Muscle layer of colon (tissue), 2 donors: Measurements from ENCODE around the gene CDH1.
"Not testable (repeated sequence)": the region's sequence is repeated elsewhere in the genome, so short reads cannot be mapped to it uniquely, and the experiment has no call there.

ENCODE experiments used
- H3K27ac ChIP-seq: one replicate; pipeline ENCODE4 v1.7.0; 2013; ENCODE audit warnings: low read depth, mild to moderate bottlenecking, low read length, moderate library complexity
- H3K27me3 ChIP-seq, 2 donors: one replicate each; pipeline ENCODE4 v1.7.0; 2013; ENCODE audit warnings: low read length in 2 of 2, mild to moderate bottlenecking in 2 of 2; ENCODE audit not compliant: insufficient read depth in 2 of 2, control insufficient read depth in 1 of 2
- H3K36me3 ChIP-seq: one replicate; pipeline ENCODE4 v1.7.0; 2013; ENCODE audit warnings: mild to moderate bottlenecking, low read length; ENCODE audit not compliant: insufficient read depth
- H3K4me1 ChIP-seq: one replicate; pipeline ENCODE4 v1.7.0; 2013; ENCODE audit warnings: mild to moderate bottlenecking, low read length; ENCODE audit not compliant: insufficient read depth
- H3K4me3 ChIP-seq, 2 donors: one replicate each; pipeline ENCODE4 v1.7.0; 2013; ENCODE audit warnings: low read length in 2 of 2, low read depth in 1 of 2, mild to moderate bottlenecking in 1 of 2, moderate library complexity in 1 of 2
- H3K9ac ChIP-seq: one replicate; pipeline ENCODE4 v1.7.0; 2013; ENCODE audit warnings: low read length
- H3K9me3 ChIP-seq: one replicate; pipeline ENCODE4 v1.7.0; 2013; ENCODE audit warnings: mild to moderate bottlenecking, low read length
- donor health status: abdominal sarcoma.
- donor health status: Adenocarcinoma of cecum.

Gene CDH1

GRCh38 chr16:68839831-68840230, 102.7 kb downstream of the CDH1 start:
- no peak overlapping the region for H3K4me3 ChIP-seq
- no peaks in the 10 kb centered on the region for H3K27me3 ChIP-seq
- H3K36me3 ChIP-seq = no peaks in the 10 kb centered on the region
- H3K4me1 ChIP-seq = peaks cover 11% of the 10 kb centered on the region
- H3K27ac ChIP-seq = no peak overlapping the region
- no peaks in the 10 kb centered on the region for H3K9me3 ChIP-seq
- H3K9ac ChIP-seq = no peak overlapping the region

GRCh38 chr16:68842964-68843481, 105.9 kb downstream of the CDH1 start:
- Histone ChIP-seq H3K9ac (peak overlapping the region; percentile 88), H3K4me1 (peaks cover 11% of the 10 kb centered on the region), H3K4me3 (peak overlapping the region; percentile 76 to 82), H3K27ac (peak overlapping the region; percentile 77)
- H3K9me3 ChIP-seq, H3K36me3 ChIP-seq, H3K27me3 ChIP-seq: not testable (repeated sequence)

- H3K36me3 ChIP-seq = no peaks in the 10 kb centered on the region
- H3K27me3 ChIP-seq = no peaks in the 10 kb centered on the region
- H3K27ac ChIP-seq = peak within 1 kb of the TSS; percentile 77
- H3K4me3 ChIP-seq = peak within 1 kb of the TSS; percentile 76 to 82
- peak within 1 kb of the TSS; percentile 88 for H3K9ac ChIP-seq
- H3K9me3 ChIP-seq = no peaks in the 10 kb centered on the region
- H3K4me1 ChIP-seq = peaks cover 11% of the 10 kb centered on the region
Measured at GRCh38 chr16:68843482-68844210, 106.6 kb downstream of the CDH1 start, which contains the start of gene TANGO6. Gene TANGO6, plus strand, starts transcription at chr16:68843531. Its CDS starts 87 bp downstream, at chr16:68843618.

GRCh38 chr16:68844211-68844564, 107.1 kb downstream of the CDH1 start:
- Histone ChIP-seq H3K4me3 (peak overlapping the region; percentile 76 to 82), H3K4me1 (peaks cover 11% of the 10 kb centered on the region), H3K27ac (peak overlapping the region; percentile 77), H3K27me3 (no peaks in the 10 kb centered on the region), H3K9ac (peak overlapping the region; percentile 88), H3K9me3 (no peaks in the 10 kb centered on the region), H3K36me3 (no peaks in the 10 kb centered on the region)

- Histone ChIP-seq H3K4me1 (peaks cover 7% of the 10 kb centered on the region), H3K9me3 (no peaks in the 10 kb centered on the region), H3K27ac (no peak overlapping the region)
Measured at GRCh38 chr16:68848786-68849185, 111.7 kb downstream of the CDH1 start.

GRCh38 chr16:68850481-68850880, 113.4 kb downstream of the CDH1 start:
- Histone ChIP-seq H3K9me3 (no peaks in the 10 kb centered on the region), H3K27ac (no peak overlapping the region), H3K4me1 (no peaks in the 10 kb centered on the region), H3K9ac (no peak overlapping the region), H3K27me3 (no peaks in the 10 kb centered on the region), H3K4me3 (no peak overlapping the region), H3K36me3 (no peaks in the 10 kb centered on the region)

More at GRCh38 chr16:68848786-68849185, 111.7 kb downstream of the CDH1 start:
- H3K9ac ChIP-seq = no peak overlapping the region
- no peaks in the 10 kb centered on the region for H3K36me3 ChIP-seq
- H3K27me3 ChIP-seq = no peaks in the 10 kb centered on the region
- H3K4me3 ChIP-seq = no peak overlapping the region

- Histone ChIP-seq H3K9ac (no peak overlapping the region), H3K27ac (no peak overlapping the region)
Measured at GRCh38 chr16:68851601-68852000, 114.5 kb downstream of the CDH1 start.

GRCh38 chr16:68857479-68857878, 120.4 kb downstream of the CDH1 start:
- no peak overlapping the region for H3K9ac ChIP-seq
- no peak overlapping the region for H3K27ac ChIP-seq
- no peak overlapping the region for H3K4me3 ChIP-seq
- H3K9me3 ChIP-seq = no peaks in the 10 kb centered on the region
- no peaks in the 10 kb centered on the region for H3K4me1 ChIP-seq
- no peaks in the 10 kb centered on the region for H3K27me3 ChIP-seq
- H3K36me3 ChIP-seq = peaks cover 10% of the 10 kb centered on the region

More at GRCh38 chr16:68851601-68852000, 114.5 kb downstream of the CDH1 start:
- Histone ChIP-seq H3K27me3 (no peaks in the 10 kb centered on the region), H3K9me3 (no peaks in the 10 kb centered on the region), H3K4me1 (no peaks in the 10 kb centered on the region), H3K36me3 (no peaks in the 10 kb centered on the region), H3K4me3 (no peak overlapping the region)

- no peaks in the 10 kb centered on the region for H3K27me3 ChIP-seq
- H3K4me1 ChIP-seq = no peaks in the 10 kb centered on the region
- no peaks in the 10 kb centered on the region for H3K9me3 ChIP-seq
- H3K4me3 ChIP-seq = no peak overlapping the region
- no peak overlapping the region for H3K9ac ChIP-seq
- H3K27ac ChIP-seq = no peak overlapping the region
- peaks cover 24% of the 10 kb centered on the region for H3K36me3 ChIP-seq
Measured at GRCh38 chr16:68859828-68860227, 122.7 kb downstream of the CDH1 start.

- H3K27ac ChIP-seq = no peak overlapping the region
- no peaks in the 10 kb centered on the region for H3K9me3 ChIP-seq
- H3K4me1 ChIP-seq = no peaks in the 10 kb centered on the region
- H3K9ac ChIP-seq = no peak overlapping the region
- H3K4me3 ChIP-seq = no peak overlapping the region
- no peaks in the 10 kb centered on the region for H3K27me3 ChIP-seq
- H3K36me3 ChIP-seq = peaks cover 24% of the 10 kb centered on the region
Measured at GRCh38 chr16:68860978-68861892, 124.1 kb downstream of the CDH1 start.

GRCh38 chr16:68866933-68867332, 129.8 kb downstream of the CDH1 start:
- H3K27ac ChIP-seq = no peak overlapping the region
- H3K9me3 ChIP-seq = no peaks in the 10 kb centered on the region
- no peak overlapping the region for H3K9ac ChIP-seq
- no peaks in the 10 kb centered on the region for H3K27me3 ChIP-seq
- no peaks in the 10 kb centered on the region for H3K4me1 ChIP-seq
- peaks cover 16% of the 10 kb centered on the region for H3K36me3 ChIP-seq
- no peak overlapping the region for H3K4me3 ChIP-seq
